Prostate gland (tissue), 2 donors: ENCODE results near the gene HPGD.

Experiments used
- POLR2A ChIP-seq: fragments of 450-650 bp; IDR thresholded peaks from one replicate; pipeline ENCODE4 v1.6.1; 2016; ENCODE audit warnings: antibody characterized with exemption, mild to moderate bottlenecking
- POLR2AphosphoS5 ChIP-seq: sonication (generic); formaldehyde crosslinking; IDR thresholded peaks from one replicate; pipeline ENCODE4 v1.6.1; 2017; ENCODE audit warnings: antibody characterized with exemption
- TF ChIP-seq, protein P1 (sequence below), 4 experiments: fragments of 200-600 bp in 2 of 4; fragments of 450-650 bp in 2 of 4; sonication (generic) in 2 of 4; IDR thresholded peaks; 1 replicate in 3 of 4; 2 replicates in 1 of 4; pipeline ENCODE4 v1.5.1; 2016 to 2019; ENCODE audit warnings: antibody characterized with exemption in 4 of 4, mild to moderate bottlenecking in 2 of 4, moderate library complexity in 2 of 4

DNA sequence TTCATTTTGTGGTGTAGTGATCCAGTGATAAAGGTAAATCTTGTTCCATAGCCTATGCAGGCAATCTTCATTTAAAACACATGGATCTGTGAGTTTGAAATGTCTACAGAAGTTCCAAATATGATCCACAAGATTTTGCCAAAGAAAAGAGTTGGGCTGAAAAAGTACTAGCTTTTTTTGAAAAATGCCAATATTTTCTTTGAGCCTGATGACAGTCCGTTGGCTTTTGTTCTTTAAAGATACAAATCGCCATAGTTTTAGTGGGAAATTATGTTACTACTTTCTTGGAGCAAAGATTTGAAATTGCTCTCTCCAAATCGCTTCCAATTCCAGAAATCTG lies 71.5 kb downstream of the HPGD start:
- TF ChIP-seq POLR2A, result no peak
- TF ChIP-seq, protein P1, sequence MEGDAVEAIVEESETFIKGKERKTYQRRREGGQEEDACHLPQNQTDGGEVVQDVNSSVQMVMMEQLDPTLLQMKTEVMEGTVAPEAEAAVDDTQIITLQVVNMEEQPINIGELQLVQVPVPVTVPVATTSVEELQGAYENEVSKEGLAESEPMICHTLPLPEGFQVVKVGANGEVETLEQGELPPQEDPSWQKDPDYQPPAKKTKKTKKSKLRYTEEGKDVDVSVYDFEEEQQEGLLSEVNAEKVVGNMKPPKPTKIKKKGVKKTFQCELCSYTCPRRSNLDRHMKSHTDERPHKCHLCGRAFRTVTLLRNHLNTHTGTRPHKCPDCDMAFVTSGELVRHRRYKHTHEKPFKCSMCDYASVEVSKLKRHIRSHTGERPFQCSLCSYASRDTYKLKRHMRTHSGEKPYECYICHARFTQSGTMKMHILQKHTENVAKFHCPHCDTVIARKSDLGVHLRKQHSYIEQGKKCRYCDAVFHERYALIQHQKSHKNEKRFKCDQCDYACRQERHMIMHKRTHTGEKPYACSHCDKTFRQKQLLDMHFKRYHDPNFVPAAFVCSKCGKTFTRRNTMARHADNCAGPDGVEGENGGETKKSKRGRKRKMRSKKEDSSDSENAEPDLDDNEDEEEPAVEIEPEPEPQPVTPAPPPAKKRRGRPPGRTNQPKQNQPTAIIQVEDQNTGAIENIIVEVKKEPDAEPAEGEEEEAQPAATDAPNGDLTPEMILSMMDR (IDR thresholded peaks at IDR 0.05), result no peak
- no peak for TF ChIP-seq POLR2AphosphoS5
